RPMI7951 (cell line): ENCODE measurements around the gene CTLA4. TPM values are rescaled to one million over a fixed set of nuclear protein-coding genes. Genes with fewer than 3 reads are reported as not detected.

Source experiments
- DNase-seq: peaks from one replicate; pipeline ENCODE4 v3.0.0-alpha.2; 2012; ENCODE audit warnings: low read depth
- total RNA-seq: library from RNA; depleted of rRNA; stranded (reverse); fragments of >200 nt; shearing (Covaris generic); gene quantifications from 2 replicates; pipeline ENCODE4 v1.2.3, GENCODE V29; 2014; rRNA removed

The CTLA4 gene
- not detected in 2 replicates for total RNA-seq

DNA sequence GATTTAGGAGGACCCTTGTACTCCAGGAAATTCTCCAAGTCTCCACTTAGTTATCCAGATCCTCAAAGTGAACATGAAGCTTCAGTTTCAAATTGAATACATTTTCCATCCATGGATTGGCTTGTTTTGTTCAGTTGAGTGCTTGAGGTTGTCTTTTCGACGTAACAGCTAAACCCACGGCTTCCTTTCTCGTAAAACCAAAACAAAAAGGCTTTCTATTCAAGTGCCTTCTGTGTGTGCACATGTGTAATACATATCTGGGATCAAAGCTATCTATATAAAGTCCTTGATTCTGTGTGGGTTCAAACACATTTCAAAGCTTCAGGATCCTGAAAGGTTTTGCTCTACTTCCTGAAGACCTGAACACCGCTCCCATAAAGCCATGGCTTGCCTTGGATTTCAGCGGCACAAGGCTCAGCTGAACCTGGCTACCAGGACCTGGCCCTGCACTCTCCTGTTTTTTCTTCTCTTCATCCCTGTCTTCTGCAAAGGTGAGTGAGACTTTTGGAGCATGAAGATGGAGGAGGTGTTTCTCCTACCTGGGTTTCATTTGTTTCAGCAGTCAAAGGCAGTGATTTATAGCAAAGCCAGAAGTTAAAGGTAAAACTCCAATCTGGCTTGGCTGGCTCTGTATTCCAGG, at the start of gene CTLA4:
TSS of gene CTLA4 (plus strand) at position 211 of the 640 bp plus-strand sequence. CDS start at position 383, 172 bp downstream.
- DNase-seq = no peak

DNA sequence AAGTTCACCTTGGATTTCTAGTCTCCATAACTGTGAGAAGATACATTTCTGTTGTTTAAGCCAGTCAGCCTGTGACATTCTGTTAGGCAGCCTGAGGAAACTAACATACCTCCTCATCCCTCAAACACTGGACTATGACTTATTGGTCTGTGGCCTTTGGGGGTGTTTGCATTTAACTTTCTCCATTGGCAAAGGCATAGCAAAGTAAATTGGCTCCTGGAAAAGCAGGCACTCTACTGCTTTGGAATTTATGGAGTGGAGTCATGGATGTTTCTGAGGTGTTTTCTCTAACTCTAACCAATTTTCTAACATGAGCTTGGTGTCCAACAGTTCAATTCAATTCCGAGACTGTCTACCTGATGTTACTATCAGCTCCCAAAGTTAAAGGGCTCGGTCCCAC, 48.9 kb upstream of the CTLA4 start:
- no peak for DNase-seq

DNA sequence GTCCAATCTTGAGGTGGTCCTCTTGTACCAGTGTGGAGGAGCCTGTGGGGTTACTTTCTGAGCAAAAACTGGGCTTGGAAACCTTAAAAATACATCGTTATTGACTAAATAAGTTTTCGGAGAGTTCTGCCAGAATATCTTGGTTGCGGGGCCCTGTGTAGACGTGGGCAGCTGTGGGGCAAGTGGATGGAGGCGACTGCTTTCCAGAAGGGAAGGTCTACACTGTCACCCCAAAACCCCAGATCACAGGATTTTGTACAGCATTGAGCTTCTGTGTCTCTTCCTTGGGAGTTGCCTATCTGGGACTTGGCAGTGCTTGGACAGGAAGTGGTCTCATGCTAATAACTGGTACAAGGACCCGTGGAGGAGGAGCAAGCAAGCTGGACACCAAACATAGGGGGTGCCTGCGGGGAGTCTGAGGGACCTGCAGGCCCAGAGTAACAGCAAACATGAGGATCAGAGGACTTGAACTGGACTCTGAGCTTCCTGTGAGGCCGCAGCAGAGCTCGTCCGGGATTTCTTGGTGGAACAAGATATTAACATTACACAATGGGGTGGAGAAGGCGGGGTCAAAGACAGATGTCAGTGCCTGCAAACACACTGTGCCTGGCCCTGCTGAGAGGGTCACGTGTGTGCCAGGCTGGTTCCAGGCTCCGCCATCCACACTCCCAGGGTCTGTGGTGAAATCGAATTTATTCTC, 48.0 kb upstream of the CTLA4 start:
- DNase-seq = no peak

DNA sequence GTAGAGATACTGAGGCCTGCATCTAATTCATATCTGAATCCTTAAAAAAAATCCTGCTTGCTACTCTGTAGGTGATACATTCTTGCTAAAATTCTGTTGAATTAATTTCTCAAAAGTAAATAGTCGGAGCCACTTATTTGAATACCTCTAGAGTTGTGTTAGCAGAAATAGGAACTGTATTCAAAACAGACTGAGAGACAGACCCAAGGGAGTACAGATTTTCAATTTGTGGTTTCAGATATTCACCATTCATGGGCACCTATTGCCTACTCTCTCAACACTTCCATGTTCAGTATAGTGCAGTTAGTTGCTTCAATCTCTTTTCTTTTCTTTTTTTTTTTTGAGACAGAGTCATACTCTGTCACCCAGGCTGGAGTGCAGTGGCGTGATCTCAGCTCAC, 46.6 kb upstream of the CTLA4 start:
- no peak for DNase-seq

DNA sequence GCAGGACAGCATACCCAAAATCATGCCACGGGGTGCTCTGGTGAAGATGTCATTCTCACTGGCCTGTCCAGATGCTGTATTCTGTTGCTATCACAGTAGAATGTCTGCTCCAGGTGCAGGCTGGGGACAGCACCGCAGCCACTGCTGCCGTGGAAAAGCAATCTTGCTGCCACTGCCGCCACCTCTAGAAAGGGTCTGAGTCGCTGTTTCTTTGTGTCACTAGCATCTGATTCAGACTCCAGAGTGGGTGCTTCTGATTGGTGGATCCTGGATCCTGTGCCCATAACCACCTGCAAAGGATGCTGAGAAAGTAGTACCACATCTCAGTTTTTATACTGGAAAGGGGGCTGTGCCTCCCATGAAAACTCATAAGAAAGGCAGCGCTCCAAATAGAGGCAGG, 45.3 kb upstream of the CTLA4 start:
- no peak for DNase-seq

DNA sequence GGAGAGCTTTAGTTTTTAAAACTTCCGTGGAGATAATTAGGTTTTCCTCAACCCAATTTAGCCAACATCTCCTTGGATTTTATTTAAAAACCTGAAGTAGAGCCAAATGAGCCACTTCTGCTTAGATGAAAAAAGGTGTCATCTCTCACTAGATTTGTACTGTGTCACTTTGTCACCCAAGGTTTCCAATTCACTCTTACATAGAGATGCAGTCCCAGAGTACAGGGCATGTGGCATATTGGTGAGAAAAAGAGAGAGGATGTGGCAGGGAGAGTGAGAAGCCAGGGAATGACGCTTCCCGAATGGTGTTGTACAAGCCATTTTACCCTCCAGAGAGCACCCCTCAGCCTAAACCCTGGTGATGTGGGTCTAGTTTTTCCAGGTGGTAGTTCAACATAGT, 44.4 kb upstream of the CTLA4 start:
- no peak for DNase-seq

DNA sequence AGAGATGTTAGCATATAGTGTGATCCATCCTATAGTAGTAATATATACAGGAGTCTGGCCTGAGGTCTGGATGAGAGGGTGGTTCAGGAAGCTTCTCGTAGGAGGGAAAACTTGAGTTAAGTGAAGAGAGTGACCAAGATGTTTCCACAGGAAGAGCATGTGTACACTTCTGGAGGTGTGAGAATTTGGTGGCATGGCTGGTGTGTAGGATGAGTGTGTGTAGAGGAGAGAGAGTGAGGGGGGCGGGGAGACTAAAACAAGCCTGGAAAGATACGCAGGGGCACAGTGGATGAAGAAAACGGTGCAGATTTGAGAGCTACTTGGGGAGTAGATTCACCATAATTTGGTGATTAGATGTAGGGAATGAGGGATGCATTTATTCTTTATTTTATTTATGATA, 43.5 kb upstream of the CTLA4 start:
- DNase-seq = no peak

DNA sequence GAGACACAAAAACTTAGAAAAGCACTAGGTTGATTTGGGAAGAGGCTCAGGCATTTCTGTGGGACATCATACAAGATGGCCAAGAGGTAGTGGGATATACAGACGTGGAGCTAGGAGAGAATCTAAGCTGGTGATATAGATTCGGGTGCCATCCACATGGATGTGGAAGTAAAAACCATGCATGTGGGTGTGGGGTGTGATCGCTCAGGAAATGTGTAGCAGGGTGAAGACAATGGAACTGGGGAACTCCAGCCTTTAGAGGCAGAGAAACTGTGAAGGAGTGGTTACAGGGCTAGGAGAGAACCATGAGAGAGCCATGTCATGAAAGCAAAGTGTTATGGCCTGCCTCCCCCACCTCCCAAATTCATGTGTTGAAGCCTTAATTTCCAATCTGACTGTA, 43.0 kb upstream of the CTLA4 start:
- no peak for DNase-seq

DNA sequence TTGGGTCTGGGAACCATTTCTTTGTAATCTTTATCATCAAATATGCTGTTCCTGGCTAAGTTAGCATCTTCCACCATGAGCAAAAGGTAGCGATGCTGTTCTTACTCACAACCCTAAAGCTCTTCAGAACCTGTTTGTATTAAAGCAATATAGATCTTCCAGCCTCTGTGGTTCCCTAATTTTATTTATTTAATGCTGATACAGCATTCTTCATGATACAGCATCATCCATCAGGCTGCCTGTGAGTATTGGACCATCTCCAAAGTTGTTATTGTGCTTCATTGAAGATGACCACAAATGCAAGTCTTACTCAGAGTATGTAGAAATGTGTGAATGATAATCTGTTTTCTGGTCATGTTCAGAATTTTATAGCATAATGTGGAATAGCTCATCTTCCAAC, 40.9 kb upstream of the CTLA4 start:
- no peak for DNase-seq

DNA sequence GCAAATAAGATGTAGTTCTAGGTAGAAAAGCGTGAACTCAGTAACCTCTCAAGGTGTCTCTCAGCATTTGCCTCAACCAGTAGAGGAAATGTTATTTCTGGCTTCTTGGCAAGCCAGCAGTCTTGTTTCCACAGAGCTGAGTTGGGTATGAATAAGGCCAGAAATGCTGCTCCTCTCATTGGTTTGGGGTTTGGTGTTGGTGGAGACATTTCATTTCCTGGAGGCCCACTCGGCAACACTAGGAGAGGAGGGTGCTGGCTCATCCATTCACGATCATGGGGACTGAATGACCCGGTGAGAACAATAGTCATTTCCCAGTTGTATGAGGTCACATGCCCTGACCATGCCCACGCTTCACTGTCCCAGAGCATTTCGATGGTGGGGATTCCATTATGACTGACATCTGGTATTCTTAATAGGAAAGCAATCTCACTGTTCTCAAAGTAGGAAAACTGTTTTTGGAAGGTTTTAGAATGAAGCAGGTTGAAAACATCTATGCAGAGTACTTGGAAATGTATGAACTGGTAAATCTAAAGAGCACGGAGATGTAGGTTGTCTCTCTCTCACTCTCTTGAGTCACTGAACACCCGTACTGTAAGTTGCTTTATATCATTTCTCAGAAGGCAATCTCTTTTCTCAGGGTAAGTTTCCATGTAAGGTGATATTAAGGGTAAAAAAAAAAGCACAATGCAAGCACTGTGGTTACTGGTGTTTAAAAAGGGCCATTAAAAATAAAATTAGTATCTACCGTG, 37.1 kb upstream of the CTLA4 start:
- no peak for DNase-seq

DNA sequence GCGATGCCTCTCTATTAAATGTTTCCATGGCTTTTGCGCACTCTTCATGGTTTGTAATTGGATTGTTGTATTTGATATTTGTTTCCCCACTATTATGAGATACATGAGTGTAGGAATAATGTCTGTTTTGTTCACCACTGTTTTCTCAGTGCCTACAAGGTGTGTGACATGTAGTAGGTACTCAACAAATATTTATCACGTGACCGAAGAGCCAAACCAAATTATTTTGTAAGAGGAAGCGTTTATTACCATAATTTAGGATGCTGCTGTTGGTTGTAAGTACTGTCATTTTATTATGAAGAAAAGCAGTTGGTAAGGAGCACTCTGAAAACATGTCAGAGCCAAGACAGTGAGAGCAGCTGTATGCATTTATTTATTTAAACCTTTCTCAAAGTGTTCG, 32.2 kb upstream of the CTLA4 start:
- no peak for DNase-seq

DNA sequence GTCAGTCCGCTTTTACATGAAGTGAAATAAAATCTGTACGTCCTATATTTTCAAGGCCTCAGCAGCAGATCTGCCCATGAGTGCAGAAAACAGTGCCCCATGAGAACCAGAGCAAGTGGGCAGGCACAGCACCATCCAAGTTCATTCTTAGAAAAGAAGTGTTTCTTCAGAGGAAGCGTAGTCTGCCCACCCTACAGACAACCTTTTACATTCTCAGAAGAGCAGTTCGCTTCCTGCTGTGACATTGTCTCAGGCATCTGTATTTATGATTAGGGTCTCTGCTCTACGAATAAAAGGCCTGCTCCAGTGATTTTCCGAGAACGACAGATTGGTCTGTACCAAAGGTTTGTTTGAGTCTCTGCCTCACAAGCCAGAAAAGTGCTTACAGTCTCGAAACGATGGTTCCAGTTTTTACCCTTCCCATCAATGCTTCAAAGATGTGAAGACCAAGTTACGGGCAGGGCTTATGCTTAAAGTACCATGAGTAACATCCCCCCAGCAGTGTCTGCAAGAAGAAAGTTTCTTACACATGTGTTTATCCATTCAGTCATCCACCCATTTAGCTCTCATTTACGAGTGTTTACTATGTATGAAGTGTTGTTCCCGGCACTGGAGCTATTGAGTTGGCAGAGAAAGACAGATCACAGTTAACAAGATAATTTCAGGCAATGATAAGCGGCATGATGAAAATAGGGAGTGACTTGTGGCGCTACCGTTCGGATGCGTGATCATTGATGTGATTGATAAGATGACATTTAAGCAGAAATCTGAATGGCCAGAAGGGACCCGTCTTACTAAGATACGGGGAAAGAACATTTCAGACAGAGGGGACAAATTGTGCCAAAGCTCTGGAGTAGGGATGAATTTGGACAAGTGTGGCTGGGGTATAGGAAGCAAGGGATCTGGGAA, 31.4 kb upstream of the CTLA4 start:
- no peak for DNase-seq

DNA sequence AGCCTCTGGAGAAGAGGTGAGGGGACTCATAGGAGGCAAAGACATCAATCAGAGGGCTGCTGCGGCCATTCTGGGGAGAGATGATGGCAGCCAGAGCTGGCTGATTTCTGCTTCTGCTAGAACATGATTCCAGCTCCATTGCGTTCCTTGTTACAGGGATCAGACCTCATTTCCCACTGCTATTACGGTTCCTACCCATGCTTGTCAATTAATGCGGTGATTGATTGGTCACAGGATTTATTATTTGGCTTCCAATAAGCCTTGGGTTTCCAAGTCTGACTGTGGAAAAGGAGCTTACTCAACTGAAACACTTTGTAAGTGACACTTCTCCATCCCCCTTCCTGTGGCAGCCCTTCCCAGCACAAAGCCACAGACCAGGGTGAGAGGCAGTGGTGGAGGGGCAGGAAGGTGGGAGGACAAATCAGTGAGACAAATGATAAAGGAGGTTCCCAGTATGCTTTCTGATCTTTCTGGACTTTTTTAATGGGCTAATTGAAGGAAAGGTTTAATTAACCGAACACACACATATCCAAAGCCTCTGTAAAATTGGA, 26.8 kb upstream of the CTLA4 start:
- DNase-seq = no peak

DNA sequence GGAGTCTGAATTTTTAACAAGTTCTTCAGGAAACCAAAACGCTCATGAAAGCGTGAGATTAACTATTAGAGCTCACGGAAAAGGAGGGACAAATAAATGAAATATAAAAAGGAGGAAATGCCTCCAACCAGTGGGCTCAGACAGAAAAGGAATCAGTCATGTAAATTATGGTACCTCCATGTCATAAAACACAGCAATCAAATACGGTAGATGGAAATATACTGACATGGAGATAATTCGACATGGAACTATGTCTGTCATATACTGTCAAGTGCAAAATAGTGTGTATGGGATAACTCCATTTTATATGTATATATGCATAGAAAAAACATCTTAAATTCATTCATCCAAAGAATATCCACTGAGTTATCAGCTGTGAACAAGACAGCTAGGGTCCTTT, 25.9 kb upstream of the CTLA4 start:
- DNase-seq = no peak

DNA sequence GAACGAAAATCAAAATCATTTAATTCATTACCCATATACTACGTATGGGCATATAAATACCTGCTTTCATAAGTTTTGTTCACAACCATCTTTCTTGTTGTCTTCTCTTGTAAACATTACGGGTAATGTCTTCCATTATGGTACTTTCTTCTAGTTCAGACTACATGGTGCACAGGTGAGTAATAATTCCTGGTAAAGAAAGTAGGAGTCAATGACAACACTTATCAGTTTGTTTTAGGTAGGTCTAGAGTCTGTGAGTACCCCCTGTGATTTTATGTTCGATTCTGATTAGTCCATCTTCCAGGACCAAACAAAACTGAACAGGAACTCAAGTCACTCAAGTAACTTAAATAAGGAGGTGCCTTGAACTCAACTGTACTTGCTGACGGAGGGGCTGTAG, 25.2 kb upstream of the CTLA4 start:
- no peak for DNase-seq

DNA sequence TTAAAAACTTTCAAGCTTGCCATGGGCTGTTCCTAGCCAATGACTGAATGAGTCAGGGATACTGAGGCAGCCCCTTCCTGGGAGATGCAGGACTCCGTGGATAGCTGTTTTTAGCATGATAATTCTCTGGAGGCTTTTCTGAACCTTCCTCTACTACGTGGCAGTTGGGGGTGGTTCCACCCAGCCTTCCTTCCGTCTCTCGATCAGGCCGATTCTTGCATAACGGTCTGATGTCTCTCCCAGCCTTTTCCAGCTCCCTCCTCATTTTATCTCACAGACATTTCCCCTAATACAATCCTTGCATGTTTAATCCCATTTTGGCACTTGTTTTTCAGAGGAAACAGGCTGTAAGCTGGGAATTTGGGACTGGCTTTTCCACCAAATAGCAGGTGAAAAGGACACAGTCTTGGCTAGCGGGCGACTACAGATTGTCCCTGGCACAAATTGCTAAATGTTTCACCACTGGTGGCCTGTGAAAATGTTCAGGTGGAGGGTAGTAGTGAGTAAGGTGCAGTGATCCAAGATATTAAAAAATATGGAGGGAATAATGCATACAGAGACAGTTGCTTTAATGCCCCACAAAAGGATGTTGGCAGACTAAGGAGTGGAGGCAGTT, 21.0 kb upstream of the CTLA4 start:
- no peak for DNase-seq

DNA sequence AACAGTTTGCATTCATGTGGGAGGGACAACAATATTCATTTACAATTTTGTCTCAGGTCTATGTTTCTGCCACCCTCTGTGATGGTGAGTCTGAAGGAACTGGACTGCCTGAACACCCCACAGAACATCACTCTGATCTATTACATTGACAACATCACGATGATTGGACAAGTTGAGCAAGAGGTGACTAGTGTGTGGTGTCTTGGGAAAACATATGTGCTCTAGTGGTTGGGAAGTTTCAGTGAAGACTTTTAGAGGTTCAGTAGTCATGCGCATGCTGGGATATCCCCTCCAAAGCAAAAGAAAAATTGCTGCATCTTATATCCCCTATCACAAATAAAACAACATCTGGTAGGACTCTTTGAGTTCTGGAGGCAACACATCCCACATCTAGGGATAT, 18.6 kb upstream of the CTLA4 start:
- no peak for DNase-seq

DNA sequence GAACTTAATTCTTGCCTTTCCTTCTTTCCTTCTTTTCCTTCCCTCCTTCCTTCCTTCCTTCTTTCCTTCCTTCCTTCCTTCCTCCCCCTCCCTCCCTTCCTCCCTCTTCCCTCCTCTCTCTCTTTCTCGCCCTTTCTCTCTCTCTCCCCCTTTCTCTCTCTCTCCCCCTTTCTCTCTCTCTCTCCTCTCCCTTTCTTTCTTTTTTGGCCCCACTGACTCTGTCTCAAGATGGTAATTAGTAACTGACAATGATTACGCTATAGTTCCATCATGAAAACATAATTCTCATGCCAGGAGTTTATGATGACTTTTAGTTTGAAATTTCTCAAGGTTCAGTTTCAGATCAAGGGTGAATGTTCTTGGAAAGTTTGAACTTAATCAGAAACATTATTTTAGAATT, 14.8 kb upstream of the CTLA4 start:
- DNase-seq = no peak

DNA sequence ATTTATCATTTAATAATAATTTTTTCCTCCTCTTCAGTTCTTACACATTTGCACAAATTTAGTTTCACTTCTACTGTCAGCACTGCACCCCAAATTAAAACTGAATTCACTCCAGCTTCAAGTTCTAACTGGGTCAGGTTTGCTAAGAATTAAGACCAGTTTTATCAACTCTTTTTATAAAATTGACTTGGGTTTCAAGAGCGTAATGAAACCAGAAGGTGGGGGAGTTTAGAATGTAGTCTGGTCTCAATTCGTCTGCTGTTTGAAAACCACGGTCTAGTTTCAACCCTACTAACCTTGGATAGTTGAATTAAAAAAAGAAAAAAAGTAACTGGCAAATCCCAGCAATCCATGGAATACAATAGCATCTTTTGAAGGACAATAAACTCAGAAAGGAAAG, 14.3 kb upstream of the CTLA4 start:
- DNase-seq = no peak

DNA sequence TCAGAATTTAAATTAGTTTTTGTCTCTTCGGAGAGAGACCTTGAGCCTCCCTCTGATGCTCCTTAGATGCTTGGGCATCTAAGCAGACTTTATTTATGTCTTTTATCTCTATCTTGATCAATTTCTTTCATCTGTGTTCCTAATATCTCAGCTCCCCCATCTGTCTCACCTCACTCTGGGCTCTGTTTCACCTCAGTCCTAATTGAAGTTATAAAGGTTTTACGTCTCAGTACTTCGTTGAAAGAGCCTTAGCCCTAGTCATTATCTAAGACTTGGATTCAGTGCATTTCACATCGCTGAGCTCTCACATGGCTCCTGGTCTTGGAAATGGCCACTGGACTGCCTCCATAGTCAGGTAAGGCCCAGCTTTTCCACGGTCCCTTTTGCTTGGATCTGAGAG, 13.8 kb upstream of the CTLA4 start:
- DNase-seq = no peak

DNA sequence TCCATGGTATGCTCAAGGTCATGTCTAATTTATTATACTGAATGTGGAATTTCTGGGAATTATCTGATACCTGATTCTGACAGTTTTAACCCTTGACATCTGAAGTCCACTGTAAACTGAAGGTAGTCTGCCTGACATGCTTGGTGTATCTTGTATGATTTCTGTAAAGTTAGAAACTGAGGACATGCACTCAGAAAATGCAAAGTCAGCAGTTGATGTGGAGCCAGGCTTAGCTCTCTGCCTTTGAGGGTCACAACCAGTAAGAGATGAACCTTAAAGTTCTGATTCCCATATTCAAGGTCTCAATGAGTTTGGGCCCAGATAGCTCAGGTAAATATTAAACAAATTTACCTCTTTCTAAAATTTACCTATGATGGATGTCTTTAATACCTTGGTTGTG, 12.3 kb upstream of the CTLA4 start:
- no peak for DNase-seq
